DLD1 (cell line): ENCODE data around the gene RBM33.

Source experiments
- in situ Hi-C: cut with HindIII; loops from 2 replicates; pipeline ENCODE4 v1.10.0; 2017; ENCODE audit warnings: low sequenced_read_pairs

The RBM33 gene

GRCh38 chr7:155792315-155792960, 148.0 kb downstream of the RBM33 start:
- in situ Hi-C loops, result no loop called here

GRCh38 chr7:155792999-155793560, 148.6 kb downstream of the RBM33 start:
- in situ Hi-C loops, result no loop called here

GRCh38 chr7:155793720-155794119, 149.3 kb downstream of the RBM33 start:
- in situ Hi-C loops, result no loop called here

- in situ Hi-C loops, result no loop called here
Measured at GRCh38 chr7:155794196-155794595, 149.7 kb downstream of the RBM33 start.

GRCh38 chr7:155795401-155795800, 150.9 kb downstream of the RBM33 start:
- in situ Hi-C loops, result no loop called here

GRCh38 chr7:155795951-155796350, 151.5 kb downstream of the RBM33 start:
- in situ Hi-C loops, result no loop called here

- in situ Hi-C loops, result no loop called here
Measured at GRCh38 chr7:155796381-155797261, 152.2 kb downstream of the RBM33 start.

- in situ Hi-C loops, result no loop called here
Measured at GRCh38 chr7:155797262-155798250, 153.1 kb downstream of the RBM33 start.

GRCh38 chr7:155798673-155799439, 154.4 kb downstream of the RBM33 start:
- in situ Hi-C loops, result no loop called here

GRCh38 chr7:155799514-155799913, 155.1 kb downstream of the RBM33 start:
- in situ Hi-C loops, result no loop called here

- in situ Hi-C loops, result no loop called here
Measured at GRCh38 chr7:155800301-155800700, 155.8 kb downstream of the RBM33 start.

- in situ Hi-C loops, result no loop called here
Measured at GRCh38 chr7:155800741-155801267, 156.3 kb downstream of the RBM33 start.

GRCh38 chr7:155802291-155802690, 157.8 kb downstream of the RBM33 start:
- in situ Hi-C loops, result no loop called here

GRCh38 chr7:155802906-155803417, 158.5 kb downstream of the RBM33 start:
- in situ Hi-C loops, result no loop called here

- in situ Hi-C loops, result no loop called here
Measured at GRCh38 chr7:155803418-155804376, 159.2 kb downstream of the RBM33 start.

- in situ Hi-C loops, result no loop called here
Measured at GRCh38 chr7:155804431-155804831, 160.0 kb downstream of the RBM33 start.

GRCh38 chr7:155804897-155805825, 160.7 kb downstream of the RBM33 start:
- in situ Hi-C loops, result no loop called here

GRCh38 chr7:155805826-155806095, 161.3 kb downstream of the RBM33 start:
- in situ Hi-C loops, result no loop called here
